NCI-H1694 (cell line): Measurements from ENCODE around the gene SLC24A4.

Source experiments
- DNase-seq: peaks from one replicate; lab custom pipeline; 2025; lab: John Stamatoyannopoulos, UW

The SLC24A4 gene

DNA sequence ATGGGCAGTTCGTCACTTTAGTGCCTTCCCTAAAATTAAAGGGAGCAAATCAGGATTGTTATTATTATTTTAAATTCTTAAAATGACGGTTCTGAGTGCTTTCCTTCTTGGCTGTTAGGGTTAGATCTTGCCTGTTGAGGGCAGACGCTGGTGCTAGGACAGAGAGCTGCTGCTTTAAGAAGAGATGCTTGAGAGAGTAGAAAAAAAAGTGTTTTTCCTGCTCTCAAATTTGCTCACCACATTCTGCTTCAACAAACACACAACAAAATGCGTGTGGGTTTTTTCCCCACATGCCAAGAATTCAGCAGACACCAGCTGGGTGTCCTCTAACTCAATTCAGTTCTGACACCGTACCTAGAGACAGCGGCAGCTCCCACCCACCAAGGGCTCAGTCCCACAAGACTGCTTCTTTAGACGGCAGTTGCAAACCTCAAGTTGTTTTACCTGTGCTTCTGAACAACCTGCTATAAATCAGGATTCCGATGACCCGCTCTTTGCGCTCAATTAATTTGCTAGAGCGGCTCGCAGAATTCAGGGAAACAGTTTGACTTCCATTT, 114.8 kb downstream of the SLC24A4 start:
- no peak for DNase-seq

DNA sequence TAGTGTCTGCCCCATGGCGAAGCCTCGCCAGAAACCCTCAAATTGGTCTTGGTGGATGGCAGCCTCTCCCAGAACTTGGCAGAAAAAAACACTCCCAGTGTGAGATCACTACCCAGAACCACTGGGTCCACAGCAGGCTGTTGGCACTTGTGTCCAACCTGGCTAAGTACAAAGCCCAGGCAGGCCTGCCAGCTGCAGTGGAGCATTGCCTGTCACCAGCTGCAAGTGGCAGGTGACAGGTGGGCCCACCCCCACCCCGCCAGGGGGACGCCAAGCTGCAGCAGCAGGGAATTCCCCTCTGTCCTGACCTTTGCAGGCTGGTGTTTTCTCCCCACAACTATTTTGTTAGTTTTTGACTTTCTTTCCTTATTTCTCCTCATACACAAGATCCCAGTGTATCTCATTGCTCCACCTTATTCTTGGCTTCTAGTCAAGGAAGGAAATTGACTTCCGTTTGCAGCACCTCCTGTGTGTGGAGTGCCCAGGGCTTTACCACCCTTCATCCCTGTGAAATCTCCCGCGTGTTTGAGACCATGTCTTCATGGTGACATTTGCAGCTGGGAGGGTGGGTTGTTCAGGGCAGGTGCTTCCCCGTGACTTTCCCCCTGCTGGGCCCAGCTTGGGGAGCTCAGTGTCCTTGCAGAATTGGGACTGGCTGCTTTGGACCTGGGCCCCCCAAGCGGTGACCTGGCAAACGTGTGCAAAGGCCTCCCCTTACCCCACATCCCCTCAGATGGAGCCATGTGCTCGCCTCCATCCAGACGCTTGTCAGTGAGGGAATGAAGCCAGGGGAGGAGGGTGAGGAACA, 116.8 kb downstream of the SLC24A4 start:
- no peak for DNase-seq

DNA sequence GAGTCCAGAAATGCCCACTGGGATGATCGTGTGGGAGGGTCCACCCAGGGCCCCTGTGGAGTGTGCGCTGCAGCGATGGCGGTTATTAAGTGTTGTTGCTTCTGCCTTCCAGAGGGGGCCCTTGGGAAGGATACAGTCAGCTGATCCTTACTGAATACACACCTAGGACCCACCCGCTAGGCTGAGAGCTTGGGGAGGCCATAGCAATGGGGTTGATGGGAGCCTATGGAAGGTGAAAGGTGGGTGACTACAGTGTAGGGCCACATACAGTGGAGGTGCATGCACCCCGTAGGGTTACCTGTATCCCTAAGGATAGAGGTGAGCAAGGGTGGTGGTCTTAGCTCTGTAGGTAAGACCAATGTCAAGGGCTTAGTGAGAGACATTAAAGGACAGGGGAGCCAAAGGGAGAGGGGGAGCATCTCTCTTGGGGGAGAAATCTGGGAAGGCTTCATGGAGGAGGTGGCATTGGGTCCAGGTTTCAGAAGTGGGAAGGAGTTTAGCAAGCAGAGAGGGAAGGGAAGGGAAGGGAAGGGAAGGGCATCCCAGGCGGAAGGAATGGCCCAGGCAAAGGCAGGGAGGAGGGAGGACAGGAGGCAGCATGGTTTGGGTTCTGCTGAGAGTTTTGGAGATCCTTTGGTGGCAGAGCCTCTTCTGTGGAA, 117.5 kb downstream of the SLC24A4 start:
- DNase-seq: no peak

DNA sequence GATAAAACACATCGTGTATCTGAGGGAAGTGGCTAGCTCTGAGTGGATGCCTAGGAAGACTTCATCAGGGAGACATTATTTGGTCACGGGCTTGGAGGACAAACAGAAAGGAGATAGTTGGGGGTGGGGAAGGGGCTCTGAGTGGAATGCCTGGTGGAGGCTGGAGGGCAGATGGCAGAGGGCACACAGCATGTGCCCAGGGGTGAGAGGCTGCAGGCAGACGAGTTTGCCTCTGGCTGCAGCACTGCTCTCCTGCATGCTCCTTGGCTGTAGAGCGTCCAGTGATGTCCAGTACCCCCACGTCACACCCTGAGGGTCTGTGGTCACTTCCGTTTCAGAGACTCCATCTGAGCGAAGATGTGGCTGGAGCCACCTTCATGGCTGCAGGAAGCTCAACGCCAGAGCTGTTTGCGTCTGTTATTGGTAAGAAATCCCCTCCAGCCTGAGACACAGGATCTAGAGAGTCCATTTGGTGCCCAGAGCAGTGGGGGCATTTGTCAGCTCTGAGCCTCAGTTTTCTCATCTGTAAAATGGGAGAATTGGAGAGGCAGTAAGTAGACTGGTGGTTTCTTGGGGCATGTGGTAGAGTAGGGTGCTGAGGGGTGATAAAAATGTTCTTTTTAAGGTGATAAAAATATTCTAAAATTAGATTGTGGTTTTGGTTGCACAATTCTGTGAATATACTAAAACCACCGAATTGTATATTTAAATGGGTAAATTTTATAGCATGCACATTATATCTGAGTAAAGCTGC, 119.0 kb downstream of the SLC24A4 start:
- no peak for DNase-seq

DNA sequence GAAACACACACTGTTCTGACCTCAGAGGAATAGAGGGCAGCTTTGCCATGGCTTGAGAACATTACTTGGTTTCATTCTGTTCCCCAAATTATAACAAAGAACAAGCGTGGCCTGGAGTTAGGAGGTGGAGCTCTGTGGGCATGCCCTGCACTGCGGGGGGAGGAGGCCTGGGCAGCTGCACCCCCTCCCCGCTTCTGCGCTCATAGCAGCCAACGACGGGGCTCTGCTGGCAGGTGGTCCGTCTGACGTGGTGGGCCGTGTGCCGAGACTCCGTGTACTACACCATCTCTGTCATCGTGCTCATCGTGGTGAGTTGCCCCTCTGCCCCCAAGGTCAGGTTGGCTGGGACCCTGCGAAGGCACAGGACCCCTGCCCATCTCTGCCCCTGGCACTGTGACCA, 120.2 kb downstream of the SLC24A4 start:
- DNase-seq: no peak

DNA sequence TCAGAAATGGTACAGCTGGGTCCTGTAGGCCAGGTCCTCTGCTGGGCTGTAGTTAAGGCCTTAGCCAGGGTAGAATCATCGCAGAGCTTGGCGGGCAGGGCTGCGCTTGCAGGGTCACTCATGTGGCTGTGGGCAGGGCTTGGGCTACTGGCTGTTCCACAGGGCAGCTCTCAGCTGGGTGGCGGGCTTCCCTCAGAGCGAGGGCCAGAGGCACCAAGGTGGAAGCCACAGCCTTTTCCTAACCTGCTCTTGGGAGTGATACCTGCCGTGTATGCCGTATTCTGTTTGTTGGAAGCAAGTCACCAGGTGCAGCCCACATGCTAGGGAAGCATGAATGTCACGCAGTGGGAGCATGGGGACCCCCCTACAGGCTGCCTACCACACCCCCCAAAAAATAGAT, 120.8 kb downstream of the SLC24A4 start:
- no peak for DNase-seq

DNA sequence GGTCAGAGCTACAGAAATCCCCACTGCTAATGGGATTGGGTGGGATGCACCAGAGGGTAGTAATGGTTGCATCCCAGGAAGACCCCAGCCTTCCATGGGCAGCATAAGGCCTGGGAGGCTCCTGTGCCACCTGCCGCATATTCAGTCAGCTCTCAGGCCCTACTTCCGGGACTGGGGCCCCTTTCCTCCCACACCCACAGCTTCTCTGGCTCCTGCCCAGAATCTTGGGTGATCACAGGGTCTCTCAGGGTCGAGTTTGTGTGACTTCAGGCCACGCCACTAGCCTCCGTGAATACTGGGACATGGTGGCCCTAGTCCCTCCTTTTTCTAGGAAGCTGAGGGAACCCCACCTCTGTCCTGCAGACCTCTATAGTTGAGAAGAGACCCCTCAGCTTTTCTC, 123.8 kb downstream of the SLC24A4 start:
- DNase-seq: no peak

DNA sequence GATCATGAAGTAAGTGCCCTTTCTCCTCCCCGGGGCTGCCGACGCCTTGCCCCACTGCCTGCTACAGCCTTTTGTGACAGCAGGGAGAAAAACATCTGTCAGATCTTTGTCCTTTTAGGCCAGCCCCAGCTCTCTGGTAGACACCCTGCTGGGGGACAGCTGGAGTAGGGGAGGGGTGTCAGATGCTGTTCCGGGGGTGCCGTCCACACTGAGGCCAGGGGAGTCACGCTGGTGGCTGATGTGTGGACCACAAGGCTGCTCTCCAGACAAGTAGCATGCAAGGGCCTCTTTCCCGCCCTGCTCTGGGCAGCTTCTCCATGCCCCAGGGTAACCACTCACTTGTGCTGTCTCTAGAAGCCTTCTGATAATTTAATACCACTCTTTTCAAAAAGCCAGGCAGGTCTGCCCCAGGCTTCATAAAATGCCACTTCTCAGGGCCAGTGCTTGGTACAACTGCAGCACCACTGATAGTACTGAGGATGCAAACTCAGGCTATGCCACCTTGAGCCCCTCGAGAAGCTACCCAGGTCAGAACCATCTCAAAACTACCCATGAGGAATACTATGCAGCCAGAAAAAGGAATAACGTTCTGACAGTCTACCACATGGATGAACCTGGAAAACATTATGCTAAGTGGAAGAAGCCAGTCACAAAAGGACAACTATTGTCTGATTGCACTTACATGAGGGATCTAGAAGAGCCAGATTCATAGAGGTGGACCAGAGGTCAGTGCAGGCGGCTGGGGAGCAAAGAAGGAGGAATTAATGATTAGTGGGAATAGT, 124.6 kb downstream of the SLC24A4 start:
- no peak for DNase-seq

DNA sequence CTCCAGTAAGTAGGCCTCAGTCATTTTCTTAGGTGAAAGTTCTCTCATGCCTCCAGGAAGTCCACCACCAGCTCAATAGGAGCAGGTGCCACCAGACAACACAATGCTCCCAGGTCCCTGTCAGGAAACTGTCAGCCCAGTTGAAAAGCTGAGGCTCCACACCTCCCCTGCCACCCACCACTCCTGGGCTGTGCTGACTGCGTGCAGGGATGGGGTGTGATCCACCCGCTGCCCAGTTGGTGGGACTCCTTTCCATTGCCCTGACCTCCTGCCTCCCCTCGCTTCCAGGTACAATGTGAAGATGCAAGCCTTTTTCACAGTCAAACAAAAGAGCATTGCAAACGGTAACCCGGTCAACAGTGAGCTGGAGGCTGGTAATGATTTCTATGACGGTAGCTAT, 125.8 kb downstream of the SLC24A4 start:
- no peak for DNase-seq

DNA sequence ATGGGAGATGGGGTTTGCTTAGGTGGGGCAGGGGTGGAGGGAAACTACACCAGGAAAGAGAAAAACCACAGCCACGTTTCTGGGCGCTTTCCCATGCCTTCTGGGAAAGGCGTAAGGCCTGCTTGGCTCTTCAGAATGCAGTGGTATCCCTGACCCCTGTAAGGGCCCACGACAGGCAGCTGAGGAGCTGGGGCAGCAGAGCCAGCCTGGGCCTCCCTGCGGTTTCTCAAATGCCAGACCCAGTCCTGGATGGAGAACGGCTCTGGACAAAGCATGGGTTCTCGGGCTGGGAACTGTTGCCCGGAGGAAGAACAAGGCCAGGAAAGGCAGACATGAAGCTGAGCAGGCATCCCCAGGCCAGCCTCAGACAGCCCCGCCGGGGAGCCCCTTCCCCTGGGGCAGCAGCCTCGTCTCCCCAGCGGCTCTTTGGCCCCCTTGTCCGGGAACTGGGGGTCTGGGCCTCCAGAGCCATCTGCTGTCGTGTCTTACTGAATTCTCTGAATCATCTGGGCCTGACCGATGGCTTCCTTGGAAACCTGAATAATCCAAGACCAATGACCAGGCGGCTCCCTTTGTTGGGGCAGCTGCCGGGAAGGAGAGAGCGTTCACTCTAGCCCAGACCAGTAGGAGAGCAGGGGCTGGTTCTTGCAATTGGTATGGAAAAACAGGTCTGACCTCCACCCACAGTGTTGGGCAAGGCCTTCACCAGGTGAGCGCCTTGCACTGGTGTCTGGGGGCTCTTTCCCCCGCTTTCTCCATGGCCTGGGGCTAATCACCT, 126.6 kb downstream of the SLC24A4 start:
- no peak for DNase-seq

DNA sequence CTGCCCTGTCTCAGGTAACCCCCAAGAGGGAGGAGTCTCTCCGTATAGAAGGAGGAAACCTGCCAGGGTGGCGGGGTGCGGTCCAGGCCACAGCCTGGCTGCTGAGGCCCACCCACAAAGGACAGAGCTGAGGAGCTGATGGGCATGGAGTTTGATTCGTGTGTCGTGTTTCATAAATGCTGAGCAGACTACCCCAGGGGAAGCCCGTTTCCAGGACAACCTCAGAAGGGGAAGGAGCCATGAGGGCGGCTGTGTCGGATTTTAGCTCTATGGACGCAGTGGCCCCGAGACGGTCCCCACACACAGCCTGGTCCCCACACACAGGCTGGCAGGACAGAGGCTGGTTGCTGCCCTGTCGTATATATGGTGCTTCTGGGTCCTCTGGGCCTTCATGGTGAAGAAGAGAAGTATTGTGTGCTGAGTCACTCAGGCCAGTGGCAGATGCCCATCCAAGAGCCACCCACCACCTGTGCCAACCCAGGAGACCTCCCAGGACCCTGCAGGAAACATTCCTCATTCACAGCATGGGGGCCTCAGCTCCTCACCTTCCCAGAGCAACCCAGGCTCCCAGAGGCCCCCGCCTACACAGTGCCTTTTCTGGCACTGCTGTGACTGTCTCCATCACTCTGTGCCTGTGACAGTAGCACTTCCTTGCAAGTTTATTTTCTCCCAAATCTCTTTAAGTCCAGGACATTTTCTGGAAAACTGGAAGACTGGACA, 127.5 kb downstream of the SLC24A4 start:
- no peak for DNase-seq

DNA sequence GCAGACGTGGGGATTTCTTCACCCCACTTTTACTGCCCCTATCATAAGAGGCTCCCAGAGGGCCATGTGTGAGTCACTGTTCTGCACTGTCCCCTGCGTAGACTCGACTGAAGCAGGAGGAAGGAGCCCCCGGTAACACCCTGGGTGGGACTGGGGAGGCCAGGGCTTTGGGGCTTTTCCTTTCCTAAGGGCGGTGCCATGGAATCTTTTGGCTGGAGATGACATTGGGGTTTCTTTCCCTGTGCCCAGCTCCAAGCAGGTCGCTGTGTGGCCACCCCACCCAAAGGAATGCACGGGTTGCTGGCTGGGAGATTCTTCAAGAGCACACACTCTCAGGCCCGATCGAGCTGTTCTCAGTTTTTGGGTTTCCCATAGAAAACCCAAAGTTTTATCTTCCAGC, 128.3 kb downstream of the SLC24A4 start:
- no peak for DNase-seq

DNA sequence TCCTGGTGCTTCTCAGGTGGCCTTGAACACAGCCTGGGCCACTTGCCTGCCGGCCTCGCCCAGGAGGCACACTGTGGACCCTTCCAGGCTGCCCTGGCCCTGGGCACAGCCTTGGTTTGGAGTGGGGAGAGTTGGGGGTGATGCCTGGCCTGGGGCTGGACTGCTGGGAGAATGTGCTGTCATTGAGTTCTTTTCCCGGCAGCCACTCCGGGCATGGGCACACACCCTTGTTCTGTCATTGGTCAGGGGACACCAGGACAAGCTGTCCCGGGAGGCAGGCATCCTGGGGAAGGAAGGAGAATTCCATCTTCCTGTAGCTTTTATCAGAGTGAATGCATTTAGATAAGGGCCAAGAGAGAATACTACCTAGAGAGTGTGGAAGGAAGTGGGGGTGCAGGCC, 128.8 kb downstream of the SLC24A4 start:
- no peak for DNase-seq

DNA sequence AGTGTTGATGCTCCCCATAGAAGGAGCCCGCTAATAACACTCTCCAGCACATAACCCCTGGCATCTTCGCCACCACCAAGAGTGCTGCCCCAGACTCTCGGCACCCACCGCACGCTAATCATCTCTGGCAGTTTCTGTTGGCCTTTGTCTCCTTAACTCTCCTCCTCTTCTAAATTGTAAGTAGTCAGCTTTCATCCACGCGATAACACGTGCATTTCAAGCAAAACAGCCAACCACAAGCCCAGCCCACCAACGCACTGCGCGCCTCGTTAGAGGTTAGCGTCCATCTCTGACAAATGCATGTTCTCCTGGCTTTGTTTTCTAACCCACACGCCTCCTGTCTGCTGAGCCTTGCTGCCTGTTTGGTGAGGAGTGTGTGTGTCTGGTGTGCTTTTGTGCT, 129.5 kb downstream of the SLC24A4 start:
- no peak for DNase-seq

DNA sequence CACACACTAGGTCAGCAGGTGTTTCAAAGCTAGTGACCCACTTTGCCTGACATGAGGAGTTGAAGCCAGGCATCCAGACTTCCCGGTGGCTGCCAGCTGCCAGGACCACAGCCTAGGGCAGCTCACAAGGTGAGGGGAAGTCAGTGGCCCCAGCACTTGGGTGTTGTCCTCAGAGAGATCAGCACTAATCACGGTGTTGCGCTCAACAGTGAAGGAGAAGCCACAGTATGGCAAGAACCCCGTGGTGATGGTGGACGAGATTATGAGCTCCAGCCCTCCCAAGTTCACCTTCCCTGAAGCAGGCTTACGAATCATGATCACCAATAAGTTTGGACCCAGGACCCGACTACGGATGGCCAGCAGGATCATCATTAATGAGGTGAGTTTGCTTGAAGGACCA, 130.7 kb downstream of the SLC24A4 start:
- DNase-seq: no peak

DNA sequence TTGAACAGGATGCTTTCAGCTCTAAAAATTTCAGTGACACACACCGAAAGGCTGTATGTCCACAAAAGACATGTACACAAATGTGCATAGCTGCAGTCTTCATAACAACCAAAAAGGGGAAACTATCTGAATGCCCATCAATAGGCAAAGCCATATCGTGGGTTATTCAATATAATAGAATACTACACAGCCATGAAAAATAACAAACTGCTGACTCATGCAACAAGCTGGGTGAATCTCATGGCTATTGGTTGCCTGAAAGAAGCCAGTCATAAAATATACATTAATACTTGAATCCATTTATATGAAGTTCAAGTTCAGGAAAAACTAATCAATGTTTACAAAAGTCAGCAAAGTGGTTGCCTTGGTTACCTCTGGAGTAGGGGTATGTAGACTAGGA, 132.3 kb downstream of the SLC24A4 start:
- no peak for DNase-seq

DNA sequence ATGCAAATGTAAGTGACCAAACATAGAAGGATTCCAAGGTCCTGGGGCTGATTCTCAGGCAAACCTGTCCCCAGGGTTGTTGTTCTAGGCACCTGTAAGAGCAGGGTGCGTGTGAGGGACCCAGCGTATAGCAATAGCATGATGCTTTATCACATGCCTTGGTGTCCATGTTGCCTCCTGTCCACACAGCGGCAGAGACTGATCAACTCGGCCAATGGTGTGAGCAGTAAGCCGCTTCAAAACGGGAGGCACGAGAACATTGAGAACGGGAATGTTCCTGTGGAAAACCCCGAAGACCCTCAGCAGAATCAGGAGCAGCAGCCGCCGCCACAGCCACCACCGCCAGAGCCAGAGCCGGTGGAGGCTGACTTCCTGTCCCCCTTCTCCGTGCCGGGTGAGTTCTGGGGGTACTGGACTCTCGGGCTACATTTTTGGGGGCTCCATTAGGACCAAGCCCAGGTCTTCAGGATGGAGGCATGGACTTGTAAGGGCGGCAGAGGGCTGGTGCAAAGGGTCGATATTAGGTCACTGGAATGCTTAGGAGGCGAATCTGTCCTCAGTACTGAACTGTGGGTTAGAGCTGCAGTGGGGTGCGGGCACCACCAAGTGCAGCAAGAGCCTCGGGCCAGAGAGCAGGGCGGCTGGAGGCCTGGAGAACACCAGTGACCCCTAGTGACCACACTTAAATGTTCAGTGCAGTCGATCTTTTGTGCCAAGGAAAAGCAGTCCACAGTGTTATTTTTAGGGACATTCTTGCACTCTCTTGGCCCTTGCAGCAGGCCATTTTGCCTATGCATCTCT, 133.4 kb downstream of the SLC24A4 start:
- peak; percentile 44 for DNase-seq

DNA sequence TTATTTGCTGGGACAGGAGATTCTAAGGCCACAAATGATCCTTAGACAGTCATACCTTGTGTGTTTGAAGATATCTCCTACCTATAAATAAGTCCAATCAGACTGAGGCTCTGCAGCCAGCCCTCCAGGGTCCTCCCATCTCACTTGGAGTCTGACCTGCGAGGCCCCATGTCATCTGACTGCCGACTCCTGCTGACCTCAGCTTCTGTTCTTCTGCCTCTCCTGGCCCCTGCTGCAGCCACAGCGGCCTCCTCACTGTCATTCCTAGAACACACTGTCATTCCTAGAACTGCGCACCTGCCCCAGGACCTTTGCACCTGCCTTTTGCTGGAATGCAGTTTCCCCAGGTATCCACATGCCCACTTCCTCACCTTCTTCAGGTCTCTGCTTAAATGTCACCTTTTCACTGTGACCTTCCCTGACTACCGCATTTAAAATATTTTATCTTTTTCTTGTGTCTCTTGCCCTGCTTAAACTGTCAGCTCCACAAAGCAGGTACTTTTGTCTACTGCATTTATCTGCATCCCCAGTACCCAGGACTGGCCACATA, 134.1 kb downstream of the SLC24A4 start:
- no peak for DNase-seq
